ENCODE measurements around the gene AGPAT1. TPM values are rescaled to one million over a fixed set of nuclear protein-coding genes. Genes with fewer than 3 reads are reported as not detected.

Gene AGPAT1
- total and polyA plus RNA-seq, 2 of the 8 experiments (the other 6 are each of a cell fraction or from before 2014, with no cell fraction given) = 96.0 to 222 TPM

- TF ChIP-seq POLR2AphosphoS5 (IDR thresholded peaks at IDR 0.05; ENCODE audit: low read depth, low read length) (no peak), USF2 (IDR thresholded peaks at IDR 0.05; ENCODE audit: low read length) (no peak), CEBPB (IDR thresholded peaks at IDR 0.05; ENCODE audit: low read depth, low read length) (no peak), TBP (IDR thresholded peaks at IDR 0.05; ENCODE audit: low read depth, low read length) (no peak), POLR2A (IDR thresholded peaks at IDR 0.05; ENCODE audit: control extremely low read depth in 1 of 2, low read depth in 2 of 2, low read length in 2 of 2) (no peak), KDM4A (IDR thresholded peaks at IDR 0.05; ENCODE audit: low read depth, low read length, severe bottlenecking) (no peak)
Measured at GRCh38 chr6:32216998-32217397, 41.1 kb upstream of the AGPAT1 start (continued).
